Omental fat pad (tissue), 4 donors: ENCODE data around the gene WDR89. TPM values are rescaled to one million over a fixed set of nuclear protein-coding genes. Genes with fewer than 3 reads are reported as not detected.
A peak's percentile ranks its signal among the peaks of the same experiment; 100 is the strongest.

Experiments used
- ATAC-seq: fragments of 150-250 bp; one replicate; pipeline ENCODE4 v1.9.1; 2016; ENCODE audit warnings: mild to moderate bottlenecking, moderate library complexity; ENCODE audit not compliant: low FRiP score
- DNase-seq: peaks from one replicate; pipeline ENCODE4 v3.0.0-alpha.2; 2019; ENCODE audit warnings: low spot score
- CTCF ChIP-seq, 3 donors: fragments of 450-650 bp; IDR thresholded peaks; one replicate each; pipeline ENCODE4 v1.5.1; 2016 to 2017; ENCODE audit warnings: antibody characterized with exemption in 3 of 3, mild to moderate bottlenecking in 3 of 3, moderate library complexity in 2 of 3
- small RNA-seq: library from RNA; depleted of rRNA; stranded (forward); fragments of <200 nt; gene quantifications from one replicate; pipeline ENCODE3, GENCODE V24; 2016
- total RNA-seq, 4 donors: library from RNA; depleted of rRNA; stranded (reverse); fragments of >200 nt; gene quantifications; one replicate each; pipeline ENCODE4 v1.1.0, GENCODE V29; 2016

WDR89 gene
- total RNA-seq, 4 donors from 2014 or later: 4.7 to 9.5 (median 6.3) TPM

- no peak for ATAC-seq
- TF ChIP-seq CTCF (IDR thresholded peaks at IDR 0.05): no peak
- DNase-seq: no peak
These were observed 77.4 kb downstream of the WDR89 start for GRCh38 chr14:63564318-63564717.

- no peak for TF ChIP-seq CTCF (IDR thresholded peaks at IDR 0.05)
- ATAC-seq: no peak
- no peak for DNase-seq
These were observed 78.2 kb downstream of the WDR89 start for GRCh38 chr14:63563370-63564026.

GRCh38 chr14:63562405-63562804, 79.3 kb downstream of the WDR89 start:
- TF ChIP-seq CTCF (IDR thresholded peaks at IDR 0.05): no peak
- ATAC-seq: no peak

GRCh38 chr14:63555572-63555971, 86.1 kb downstream of the WDR89 start:
- ATAC-seq: no peak
- no peak for DNase-seq
- TF ChIP-seq CTCF (IDR thresholded peaks at IDR 0.05): no peak

More at GRCh38 chr14:63562405-63562804, 79.3 kb downstream of the WDR89 start:
- DNase-seq: no peak

GRCh38 chr14:63551332-63551731, 90.3 kb downstream of the WDR89 start:
- ATAC-seq: peak; percentile 59
- DNase-seq: no peak
- no peak for TF ChIP-seq CTCF (IDR thresholded peaks at IDR 0.05)

GRCh38 chr14:63547798-63548335, 93.8 kb downstream of the WDR89 start:
- DNase-seq (no peak), ATAC-seq (no peak)
- no peak for TF ChIP-seq CTCF (IDR thresholded peaks at IDR 0.05)

Small RNA genes within 50 kb of the gene (small RNA-seq; reads per million reads assigned to genes)
- not detected for gene RF00012
- gene RF00019: not detected
- gene RNU6-1162P: not detected
- gene RNU6-597P: not detected

Other genes starting within 250 kb of the WDR89 start
- gene PPP2R5E, start 98.5 kb downstream of the WDR89 start, total RNA-seq: 10 to 100 TPM; 17.0 to 23.3 (median 21.0) TPM
- 10 to 100 TPM; 18.9 to 23.5 (median 21.1) TPM for gene SGPP1, start 86.2 kb upstream of the WDR89 start, total RNA-seq
- gene SYNE2, start 211.1 kb upstream of the WDR89 start, total RNA-seq: 100 to 1,000 TPM; 162 to 274 (median 207) TPM